ENCODE data around the gene SLC12A1.

DNA sequence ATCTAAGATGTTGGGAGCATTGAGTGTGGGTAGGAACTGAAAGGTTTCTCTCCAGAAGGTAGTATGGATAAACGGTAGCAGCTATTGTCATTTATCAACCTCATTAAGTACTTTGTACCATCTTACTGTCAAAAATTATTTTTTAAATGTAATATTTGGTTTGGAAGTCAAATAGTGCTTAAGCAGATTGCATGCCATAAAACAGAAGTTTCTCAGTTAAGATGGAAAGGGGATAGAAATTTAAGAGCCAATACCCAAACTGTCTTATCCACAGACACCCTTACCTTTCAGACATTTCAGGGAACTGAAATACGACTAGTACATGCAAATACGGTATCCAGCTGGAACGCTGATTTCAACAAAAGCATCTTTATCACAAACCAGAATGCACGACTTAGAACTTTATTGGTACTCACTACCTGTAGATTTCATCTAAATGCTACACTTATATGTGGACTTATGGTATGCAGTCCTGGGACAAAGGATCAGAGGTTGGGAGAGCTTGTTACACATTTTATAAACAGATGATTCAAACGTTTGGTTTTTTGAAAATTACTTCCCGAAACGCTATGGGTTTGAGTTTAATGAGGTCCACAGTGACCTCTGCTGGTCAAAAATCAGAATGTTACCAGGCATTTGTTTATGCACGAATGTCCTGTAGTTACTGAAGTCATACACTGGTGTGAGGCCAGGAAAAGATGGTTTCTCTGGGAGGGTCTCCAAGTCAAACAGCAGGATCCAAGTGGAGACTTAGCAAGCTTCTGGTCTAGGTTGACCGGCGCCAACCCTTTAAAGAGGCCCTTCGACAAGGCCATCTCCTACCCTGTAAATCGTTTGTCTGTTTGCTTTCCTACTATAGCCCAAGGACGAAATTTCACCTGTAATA is 79.5 kb downstream of the SLC12A1 start:
- TF ChIP-seq, protein P1, sequence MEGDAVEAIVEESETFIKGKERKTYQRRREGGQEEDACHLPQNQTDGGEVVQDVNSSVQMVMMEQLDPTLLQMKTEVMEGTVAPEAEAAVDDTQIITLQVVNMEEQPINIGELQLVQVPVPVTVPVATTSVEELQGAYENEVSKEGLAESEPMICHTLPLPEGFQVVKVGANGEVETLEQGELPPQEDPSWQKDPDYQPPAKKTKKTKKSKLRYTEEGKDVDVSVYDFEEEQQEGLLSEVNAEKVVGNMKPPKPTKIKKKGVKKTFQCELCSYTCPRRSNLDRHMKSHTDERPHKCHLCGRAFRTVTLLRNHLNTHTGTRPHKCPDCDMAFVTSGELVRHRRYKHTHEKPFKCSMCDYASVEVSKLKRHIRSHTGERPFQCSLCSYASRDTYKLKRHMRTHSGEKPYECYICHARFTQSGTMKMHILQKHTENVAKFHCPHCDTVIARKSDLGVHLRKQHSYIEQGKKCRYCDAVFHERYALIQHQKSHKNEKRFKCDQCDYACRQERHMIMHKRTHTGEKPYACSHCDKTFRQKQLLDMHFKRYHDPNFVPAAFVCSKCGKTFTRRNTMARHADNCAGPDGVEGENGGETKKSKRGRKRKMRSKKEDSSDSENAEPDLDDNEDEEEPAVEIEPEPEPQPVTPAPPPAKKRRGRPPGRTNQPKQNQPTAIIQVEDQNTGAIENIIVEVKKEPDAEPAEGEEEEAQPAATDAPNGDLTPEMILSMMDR (IDR thresholded peaks at IDR 0.05): peak; percentile 59 to 84 (median 72)
- TF ChIP-seq POLR2A (IDR thresholded peaks at IDR 0.05): no peak

All from heart left ventricle (tissue), 13 donors.